Measurements from ENCODE around the gene CENATAC. TPM values are rescaled to one million over a fixed set of nuclear protein-coding genes. Genes with fewer than 3 reads are reported as not detected.

Gene CENATAC
- total and polyA plus RNA-seq, 9 of the 15 experiments (the other 6 are each of a cell fraction or from before 2014, with no cell fraction given), result 2.4 to 25.5 (median 13.7) TPM

DNA sequence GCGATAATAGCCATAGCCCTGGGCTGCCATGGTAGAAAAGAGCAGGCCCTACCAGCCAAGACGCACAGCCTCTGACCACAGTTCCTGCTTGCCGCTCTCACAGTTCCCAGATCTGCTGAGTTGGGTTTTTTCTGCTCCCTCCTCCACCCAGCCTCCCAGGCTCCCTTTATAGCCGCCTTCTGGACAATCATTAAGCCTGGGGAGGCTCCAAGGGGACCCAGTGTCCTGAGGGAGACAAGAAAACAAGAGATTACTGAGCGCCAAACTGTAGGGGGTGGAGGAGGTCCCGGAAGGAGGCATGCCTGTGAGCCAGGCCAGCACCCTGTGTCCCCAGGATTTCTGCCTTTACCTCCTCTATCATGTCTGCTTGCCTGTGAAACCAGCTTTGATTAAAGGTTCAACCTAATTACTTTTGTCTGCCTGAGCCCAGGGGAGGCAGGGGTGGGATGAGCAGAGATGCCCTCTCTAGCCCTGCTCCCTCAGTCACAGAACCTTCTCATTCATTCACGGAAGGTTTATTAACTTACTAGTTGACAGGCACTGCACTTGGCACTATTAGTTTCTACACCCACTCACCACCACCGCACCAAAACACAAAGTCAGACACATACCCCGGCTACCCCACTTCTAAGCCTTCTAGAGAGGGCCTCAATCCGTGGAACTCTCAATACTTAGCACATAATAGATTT lies 31.5 kb downstream of the CENATAC start:
- Histone ChIP-seq H3K9ac (ENCODE audit: insufficient read depth in 1 of 2, low read depth in 2 of 2, low read length in 2 of 2) (peak overlapping the region; percentile 86 to 99; a peak in 3 of 4 replicates), H3K36me3 (ENCODE audit: control insufficient read depth, insufficient read depth, low read length) (peaks cover 47% of the 10 kb centered on the region), H3K4me2 (ENCODE audit: insufficient read depth, low read length) (peak overlapping the region; percentile 98), H3K27me3 (ENCODE audit: control insufficient read depth in 2 of 2, insufficient read depth in 2 of 2, low read length in 2 of 2) (no peaks in the 10 kb centered on the region), H4K20me1 (replicated peaks; ENCODE audit: control insufficient read depth, insufficient read depth, low read length) (peaks cover 16% of the 10 kb centered on the region), H3K79me2 (ENCODE audit: control insufficient read depth, insufficient read depth, low read length) (peaks cover 39% of the 10 kb centered on the region), H3K9me1 (ENCODE audit: control insufficient read depth, insufficient read depth, low read length) (no peaks in the 10 kb centered on the region), H2AFZ (ENCODE audit: low read depth, low read length) (peak overlapping the region; percentile 35; the same call in 1 of the 2 replicates), H3K4me3 (peak overlapping the region; percentile 92), H3K9me3 (replicated peaks; ENCODE audit: control insufficient read depth, insufficient read depth, low read depth, low read length) (no peaks in the 10 kb centered on the region), H3K4me1 (replicated peaks in 1 of 2; ENCODE audit: control insufficient read depth in 2 of 2, insufficient read depth in 2 of 2, low read length in 2 of 2) (peaks cover 40 to 49% of the 10 kb centered on the region in 2 experiments), H3K27ac (ENCODE audit: extremely low read depth, low read depth, low read length) (peak overlapping the region; percentile 92)
- FAIRE-seq (peak; percentile 84), DNase-seq (ENCODE audit: extremely low read depth in 1 of 4, low spot score in 3 of 4) (peak; percentile 43 to 79 (median 51)), ATAC-seq (peak; percentile 46)
- TSS peak; percentile 58 for BruUV-seq (replicated peaks)
- intact Hi-C loops (cut with micrococcal nuclease) (loop anchor here (1.0 to 2.0 kb wide), 2 partner anchors 11 to 71 kb away; partner anchors contain the start of genes DPAGT1, RPS25 and TRAPPC4), in situ Hi-C loops (cut with MboI) (no loop called here)
- CTCF ChIA-PET (ENCODE audit: low intra/inter-chr PET ratio), result no interaction called here
- 7% methylated on average over 10 of the region's 10 CpGs for WGBS (ENCODE audit: insufficient coverage, low coverage, missing lambda C conversion rate)
- POLR2A ChIA-PET, result interaction anchor here (0.6 to 1.2 kb wide), 7 partner anchors 11 to 294 kb away, joined by 3 to 4 read pairs (median 4); partner anchors contain the start of gene VPS11
- TF ChIP-seq MAFK (IDR thresholded peaks at IDR 0.05; ENCODE audit: low read length) (peak; percentile 83), ZNF12 (CRISPR knock-in tag; IDR thresholded peaks at IDR 0.05) (0 out of 2 replicates have a peak, but pooled peaks have one; percentile 16), ETV1 (tag; conservative IDR thresholded peaks at IDR 0.05; ENCODE audit: low read depth) (peak; percentile 2; the same call in 1 of the 2 replicates), CTBP1 (IDR thresholded peaks at IDR 0.05; ENCODE audit: borderline replicate concordance) (peak; percentile 32; the same call in 1 of the 2 replicates), ZNF263 (CRISPR knock-in tag; IDR thresholded peaks at IDR 0.05; ENCODE audit: borderline replicate concordance) (peak; percentile 68; the same call in 1 of the 2 replicates), ZNF184 (CRISPR knock-in tag; IDR thresholded peaks at IDR 0.05) (no peak), ZNF316 (IDR thresholded peaks at IDR 0.05) (peak; percentile 98), C11orf30 (IDR thresholded peaks at IDR 0.05; ENCODE audit: low read depth) (peak; percentile 98), MAFG (tag; conservative IDR thresholded peaks at IDR 0.05) (peak; percentile 95), EGR1 (conservative IDR thresholded peaks at IDR 0.05) (peak; percentile 37)
- TF ChIP-seq, protein P1, sequence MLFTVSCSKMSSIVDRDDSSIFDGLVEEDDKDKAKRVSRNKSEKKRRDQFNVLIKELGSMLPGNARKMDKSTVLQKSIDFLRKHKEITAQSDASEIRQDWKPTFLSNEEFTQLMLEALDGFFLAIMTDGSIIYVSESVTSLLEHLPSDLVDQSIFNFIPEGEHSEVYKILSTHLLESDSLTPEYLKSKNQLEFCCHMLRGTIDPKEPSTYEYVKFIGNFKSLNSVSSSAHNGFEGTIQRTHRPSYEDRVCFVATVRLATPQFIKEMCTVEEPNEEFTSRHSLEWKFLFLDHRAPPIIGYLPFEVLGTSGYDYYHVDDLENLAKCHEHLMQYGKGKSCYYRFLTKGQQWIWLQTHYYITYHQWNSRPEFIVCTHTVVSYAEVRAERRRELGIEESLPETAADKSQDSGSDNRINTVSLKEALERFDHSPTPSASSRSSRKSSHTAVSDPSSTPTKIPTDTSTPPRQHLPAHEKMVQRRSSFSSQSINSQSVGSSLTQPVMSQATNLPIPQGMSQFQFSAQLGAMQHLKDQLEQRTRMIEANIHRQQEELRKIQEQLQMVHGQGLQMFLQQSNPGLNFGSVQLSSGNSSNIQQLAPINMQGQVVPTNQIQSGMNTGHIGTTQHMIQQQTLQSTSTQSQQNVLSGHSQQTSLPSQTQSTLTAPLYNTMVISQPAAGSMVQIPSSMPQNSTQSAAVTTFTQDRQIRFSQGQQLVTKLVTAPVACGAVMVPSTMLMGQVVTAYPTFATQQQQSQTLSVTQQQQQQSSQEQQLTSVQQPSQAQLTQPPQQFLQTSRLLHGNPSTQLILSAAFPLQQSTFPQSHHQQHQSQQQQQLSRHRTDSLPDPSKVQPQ (CRISPR knock-in tag; IDR thresholded peaks at IDR 0.05; ENCODE audit: borderline replicate concordance), result no peak
- TF ChIP-seq, protein P2, sequence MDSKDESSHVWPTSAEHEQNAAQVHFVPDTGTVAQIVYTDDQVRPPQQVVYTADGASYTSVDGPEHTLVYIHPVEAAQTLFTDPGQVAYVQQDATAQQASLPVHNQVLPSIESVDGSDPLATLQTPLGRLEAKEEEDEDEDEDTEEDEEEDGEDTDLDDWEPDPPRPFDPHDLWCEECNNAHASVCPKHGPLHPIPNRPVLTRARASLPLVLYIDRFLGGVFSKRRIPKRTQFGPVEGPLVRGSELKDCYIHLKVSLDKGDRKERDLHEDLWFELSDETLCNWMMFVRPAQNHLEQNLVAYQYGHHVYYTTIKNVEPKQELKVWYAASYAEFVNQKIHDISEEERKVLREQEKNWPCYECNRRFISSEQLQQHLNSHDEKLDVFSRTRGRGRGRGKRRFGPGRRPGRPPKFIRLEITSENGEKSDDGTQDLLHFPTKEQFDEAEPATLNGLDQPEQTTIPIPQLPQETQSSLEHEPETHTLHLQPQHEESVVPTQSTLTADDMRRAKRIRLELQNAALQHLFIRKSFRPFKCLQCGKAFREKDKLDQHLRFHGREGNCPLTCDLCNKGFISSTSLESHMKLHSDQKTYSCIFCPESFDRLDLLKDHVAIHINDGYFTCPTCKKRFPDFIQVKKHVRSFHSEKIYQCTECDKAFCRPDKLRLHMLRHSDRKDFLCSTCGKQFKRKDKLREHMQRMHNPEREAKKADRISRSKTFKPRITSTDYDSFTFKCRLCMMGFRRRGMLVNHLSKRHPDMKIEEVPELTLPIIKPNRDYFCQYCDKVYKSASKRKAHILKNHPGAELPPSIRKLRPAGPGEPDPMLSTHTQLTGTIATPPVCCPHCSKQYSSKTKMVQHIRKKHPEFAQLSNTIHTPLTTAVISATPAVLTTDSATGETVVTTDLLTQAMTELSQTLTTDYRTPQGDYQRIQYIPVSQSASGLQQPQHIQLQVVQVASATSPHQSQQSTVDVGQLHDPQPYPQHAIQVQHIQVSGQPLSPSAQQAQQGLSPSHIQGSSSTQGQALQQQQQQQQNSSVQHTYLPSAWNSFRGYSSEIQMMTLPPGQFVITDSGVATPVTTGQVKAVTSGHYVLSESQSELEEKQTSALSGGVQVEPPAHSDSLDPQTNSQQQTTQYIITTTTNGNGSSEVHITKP (IDR thresholded peaks at IDR 0.05; ENCODE audit: partially characterized antibody), result peak; percentile 9
- TF ChIP-seq, protein P3, sequence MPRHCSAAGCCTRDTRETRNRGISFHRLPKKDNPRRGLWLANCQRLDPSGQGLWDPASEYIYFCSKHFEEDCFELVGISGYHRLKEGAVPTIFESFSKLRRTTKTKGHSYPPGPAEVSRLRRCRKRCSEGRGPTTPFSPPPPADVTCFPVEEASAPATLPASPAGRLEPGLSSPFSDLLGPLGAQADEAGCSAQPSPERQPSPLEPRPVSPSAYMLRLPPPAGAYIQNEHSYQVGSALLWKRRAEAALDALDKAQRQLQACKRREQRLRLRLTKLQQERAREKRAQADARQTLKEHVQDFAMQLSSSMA (CRISPR knock-in tag; IDR thresholded peaks at IDR 0.05), result no peak
- TF ChIP-seq, protein P4, sequence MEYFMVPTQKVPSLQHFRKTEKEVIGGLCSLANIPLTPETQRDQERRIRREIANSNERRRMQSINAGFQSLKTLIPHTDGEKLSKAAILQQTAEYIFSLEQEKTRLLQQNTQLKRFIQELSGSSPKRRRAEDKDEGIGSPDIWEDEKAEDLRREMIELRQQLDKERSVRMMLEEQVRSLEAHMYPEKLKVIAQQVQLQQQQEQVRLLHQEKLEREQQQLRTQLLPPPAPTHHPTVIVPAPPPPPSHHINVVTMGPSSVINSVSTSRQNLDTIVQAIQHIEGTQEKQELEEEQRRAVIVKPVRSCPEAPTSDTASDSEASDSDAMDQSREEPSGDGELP (CRISPR knock-in tag; IDR thresholded peaks at IDR 0.05; ENCODE audit: borderline replicate concordance), result 0 out of 2 replicates have a peak, but pooled peaks have one; percentile 34
